MV-4-11 (cell line): ENCODE data around the gene TMEM114.

Experiments
- DNase-seq: peaks from one replicate; lab custom pipeline; 2025; lab: John Stamatoyannopoulos, UW

The TMEM114 gene

GRCh38 chr16:8611886-8612600 is 21.7 kb upstream of the TMEM114 start:
- DNase-seq, result no peak

DNA sequence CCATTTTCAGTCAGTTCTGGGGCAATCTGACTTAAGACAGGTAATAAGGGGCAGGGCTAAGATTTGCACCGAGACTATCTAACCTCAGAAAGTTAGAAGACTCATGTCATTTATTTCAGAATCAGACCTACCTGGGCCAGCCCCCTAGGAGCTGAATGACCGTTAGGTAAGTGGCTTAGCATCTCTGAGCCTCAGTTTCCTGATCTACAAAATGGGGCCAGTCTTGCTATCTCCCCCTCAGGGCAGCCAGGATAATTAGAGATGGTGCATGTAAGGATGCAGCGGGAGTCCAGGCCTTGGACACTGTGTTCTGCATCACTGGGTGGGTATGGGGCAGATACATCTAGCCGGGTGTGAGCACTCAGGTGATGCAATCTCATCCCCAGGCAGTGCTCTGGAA is 20.8 kb upstream of the TMEM114 start:
- no peak for DNase-seq

DNA sequence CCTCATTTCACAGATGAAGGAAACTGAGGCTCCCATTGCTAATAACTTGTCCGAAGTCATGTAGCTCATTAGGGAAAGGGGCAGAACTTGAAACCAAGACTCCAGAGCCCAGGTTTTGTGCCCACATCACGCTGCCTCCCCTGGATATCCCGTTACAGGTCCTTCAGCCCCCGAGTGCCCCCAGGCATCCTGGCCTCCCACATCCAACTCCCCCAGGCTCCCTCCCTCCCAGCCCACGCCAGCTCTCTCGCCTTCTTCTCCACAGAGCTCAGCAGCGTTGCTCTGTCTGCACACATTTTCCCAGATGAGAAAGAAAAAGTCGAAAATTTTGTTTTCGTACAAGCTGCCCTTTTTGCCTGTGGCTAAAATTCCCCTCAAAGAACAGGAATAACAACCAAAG is 16.9 kb upstream of the TMEM114 start:
- DNase-seq, result no peak

- DNase-seq, result no peak
Observed at GRCh38 chr16:8605554-8605953, 15.2 kb upstream of the TMEM114 start.

DNA sequence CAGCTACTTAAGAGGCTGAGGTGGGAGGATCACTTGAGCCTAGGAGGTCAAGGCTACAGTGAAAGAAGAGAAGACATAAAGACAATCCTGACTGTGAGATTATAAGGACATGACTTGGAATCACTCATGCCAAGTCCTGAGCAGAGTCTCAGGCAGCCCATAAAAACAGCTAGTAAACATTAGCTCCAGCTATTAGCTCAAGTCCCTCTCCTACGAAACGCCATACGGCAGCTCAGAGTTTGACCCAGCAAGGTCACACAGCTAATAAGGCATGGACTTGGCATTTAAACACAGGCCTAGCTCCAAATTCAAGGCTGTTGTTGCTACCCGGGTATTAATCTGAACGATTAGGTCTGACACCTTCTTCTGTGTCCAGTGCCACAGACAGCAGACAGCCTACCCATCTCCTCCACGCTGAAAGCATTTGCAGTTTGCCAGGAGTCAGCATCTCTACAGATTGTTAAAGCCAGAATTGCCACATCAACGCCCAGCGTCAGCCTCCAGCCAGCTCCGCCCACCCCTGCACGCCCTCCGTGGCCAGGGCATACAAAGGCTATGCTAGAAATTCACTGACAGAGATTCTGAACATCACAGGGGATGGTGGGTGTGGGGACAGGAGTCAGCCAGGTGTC is 9.9 kb upstream of the TMEM114 start:
- DNase-seq, result no peak

DNA sequence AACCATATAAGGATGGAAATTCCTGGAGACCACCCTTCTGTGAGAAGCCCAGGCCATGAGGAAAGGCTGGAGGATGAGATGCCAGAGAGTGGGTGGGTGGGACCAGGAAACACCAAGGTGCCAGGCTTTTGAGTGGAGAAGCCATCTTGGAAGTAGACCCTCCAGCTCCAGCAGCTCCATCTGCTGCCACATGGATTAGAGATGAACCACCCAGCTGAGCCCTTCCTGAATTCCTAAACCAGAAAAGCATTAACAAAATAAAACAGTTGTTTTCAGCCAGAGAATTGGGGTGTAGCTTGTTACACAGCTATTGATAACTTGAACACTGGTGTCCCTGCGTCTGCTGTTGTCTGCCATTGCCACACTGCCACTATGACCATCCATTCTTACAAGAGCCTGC is 6.3 kb upstream of the TMEM114 start:
- DNase-seq, result no peak

DNA sequence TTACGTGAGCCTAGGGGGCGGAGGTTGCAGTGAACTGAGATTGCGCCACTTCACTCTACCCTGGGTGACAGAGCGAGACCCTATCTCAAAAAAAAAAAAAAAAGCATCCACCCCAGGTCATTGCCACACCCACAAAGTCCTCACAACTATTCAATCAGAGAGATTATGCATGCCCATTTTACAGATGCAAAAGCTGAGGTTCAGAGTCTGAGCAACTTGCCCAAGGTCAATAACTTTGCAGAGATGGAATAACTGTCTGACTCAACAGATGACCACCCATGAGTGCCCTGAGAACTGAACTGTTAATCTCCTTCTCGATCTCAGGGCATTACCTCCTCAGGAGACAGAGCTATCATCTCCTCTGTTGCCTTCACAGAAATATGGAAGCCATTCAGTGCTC is 5.5 kb upstream of the TMEM114 start:
- no peak for DNase-seq

DNA sequence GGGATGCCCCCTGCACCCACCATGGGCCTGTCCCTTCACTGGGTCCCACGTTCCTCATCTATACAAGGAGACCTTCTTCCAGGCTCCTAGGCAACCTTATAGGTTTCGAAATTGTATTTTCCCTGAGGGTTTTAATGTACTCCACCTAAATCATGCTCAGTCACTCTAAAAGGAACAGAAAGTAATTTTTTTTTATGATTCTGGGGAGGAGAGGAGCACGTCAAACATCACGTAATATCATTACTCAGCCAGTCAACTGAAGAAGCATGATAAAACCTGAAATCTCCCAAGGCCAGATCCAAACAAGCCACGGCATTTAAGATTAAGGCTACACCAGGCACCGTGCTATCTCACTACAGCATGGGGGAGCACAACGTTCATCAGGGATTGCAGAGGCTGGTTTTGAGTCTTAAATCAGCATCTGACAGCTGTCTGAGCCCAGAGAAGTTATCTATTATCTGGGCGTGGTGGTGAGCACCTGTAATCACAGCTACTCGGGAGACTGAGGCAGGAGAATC is 3.9 kb upstream of the TMEM114 start:
- DNase-seq, result peak; percentile 57

- DNase-seq, result no peak
Observed at GRCh38 chr16:8591451-8591850, 1.1 kb upstream of the TMEM114 start.

DNA sequence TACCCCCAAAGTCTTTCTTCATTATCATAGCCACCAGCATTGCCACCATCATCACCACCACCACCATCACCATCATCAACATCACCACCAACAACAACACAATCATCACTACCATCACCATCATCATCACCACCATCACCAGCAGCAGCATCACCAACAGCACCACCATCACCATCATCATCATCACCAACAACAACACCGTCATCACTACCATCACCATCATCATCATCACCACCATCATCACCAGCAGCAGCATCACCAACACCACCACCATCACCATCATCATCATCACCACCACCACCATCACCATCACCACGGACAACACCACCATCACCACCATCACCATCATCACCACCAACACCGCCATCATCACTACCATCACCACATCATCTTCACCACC is 500 bp upstream of the TMEM114 start:
- DNase-seq, result no peak

- DNase-seq, result no peak
Observed at GRCh38 chr16:8589057-8589899, 1.0 kb downstream of the TMEM114 start.

DNA sequence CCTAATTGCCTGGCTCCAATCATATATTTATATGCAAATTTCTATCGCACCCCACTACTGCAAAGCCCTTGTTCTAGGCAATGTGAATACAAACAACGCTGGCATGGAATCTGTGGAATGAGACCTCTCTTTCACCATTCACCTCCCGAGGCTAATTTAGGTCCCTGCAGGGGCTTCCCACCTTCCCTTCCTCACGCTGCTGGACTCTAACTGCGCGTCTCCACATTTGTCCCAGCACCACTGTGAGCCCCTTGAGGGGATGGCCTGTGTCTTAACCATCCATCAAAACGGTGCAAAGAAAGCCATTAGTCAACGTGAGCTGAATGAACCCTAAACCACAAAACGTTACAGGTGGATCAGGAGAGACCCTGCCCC is 1.6 kb downstream of the TMEM114 start:
- no peak for DNase-seq

- no peak for DNase-seq
Observed at GRCh38 chr16:8587065-8587464, 3.2 kb downstream of the TMEM114 start.

- peak; percentile 9 for DNase-seq
Observed at GRCh38 chr16:8585857-8586256, 4.5 kb downstream of the TMEM114 start.

DNA sequence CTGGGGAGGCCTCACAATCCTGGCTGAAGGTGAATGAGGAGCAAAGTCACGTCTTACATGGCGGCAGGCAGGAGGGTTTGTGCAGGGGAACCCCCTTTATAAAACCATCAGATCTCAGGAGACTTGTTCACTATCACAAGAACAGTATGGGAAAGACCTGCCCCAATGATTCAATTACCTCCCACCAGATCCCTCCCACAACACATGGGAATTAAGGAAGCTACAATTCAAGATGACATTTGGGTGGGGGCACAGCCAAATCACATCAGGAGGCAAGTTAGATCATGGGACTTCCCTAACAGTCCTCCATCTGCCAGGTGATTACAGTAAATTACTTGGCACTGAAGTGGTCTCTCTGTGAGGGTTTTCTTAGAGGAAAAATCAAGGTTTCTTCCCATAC is 5.3 kb downstream of the TMEM114 start:
- DNase-seq, result no peak

GRCh38 chr16:8583732-8584131 is 6.6 kb downstream of the TMEM114 start:
- DNase-seq, result no peak

- DNase-seq, result no peak
Observed at GRCh38 chr16:8583199-8583598, 7.1 kb downstream of the TMEM114 start.

DNA sequence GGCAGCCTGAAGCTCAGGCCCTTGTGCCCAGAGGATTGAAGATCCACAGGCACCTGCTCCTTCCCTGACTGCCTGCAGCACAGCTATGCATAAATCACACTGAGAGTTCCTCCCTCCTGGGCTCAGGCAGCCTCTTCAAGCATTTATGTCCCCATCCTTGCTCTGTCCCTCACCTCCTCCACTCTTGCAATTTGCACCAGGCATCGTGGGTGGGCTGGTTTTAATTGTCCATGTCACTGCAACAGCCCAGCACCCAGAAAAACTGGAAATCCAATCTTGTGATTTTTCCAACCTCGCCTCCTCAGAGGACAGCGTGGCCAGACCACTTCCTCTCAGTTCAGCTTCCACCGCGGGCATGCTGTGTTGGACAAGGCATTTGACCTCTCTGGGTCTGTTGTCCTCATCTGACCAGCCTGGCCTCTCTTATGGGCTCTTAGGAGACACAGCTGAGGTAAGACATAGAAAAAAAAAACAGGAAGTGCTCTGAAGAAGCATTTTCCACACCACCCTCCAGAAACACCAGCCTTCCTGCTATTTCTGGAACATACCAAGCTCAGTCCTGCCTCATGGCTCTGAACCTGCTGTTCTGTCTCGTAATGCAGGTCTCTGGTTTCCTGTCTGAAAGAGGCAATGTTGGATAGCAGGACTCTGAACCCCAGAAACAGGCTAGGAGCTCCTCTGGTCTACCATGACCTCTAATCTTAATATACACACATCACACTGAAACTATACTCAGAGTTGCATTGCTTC is 8.3 kb downstream of the TMEM114 start:
- peak; percentile 85 for DNase-seq

DNA sequence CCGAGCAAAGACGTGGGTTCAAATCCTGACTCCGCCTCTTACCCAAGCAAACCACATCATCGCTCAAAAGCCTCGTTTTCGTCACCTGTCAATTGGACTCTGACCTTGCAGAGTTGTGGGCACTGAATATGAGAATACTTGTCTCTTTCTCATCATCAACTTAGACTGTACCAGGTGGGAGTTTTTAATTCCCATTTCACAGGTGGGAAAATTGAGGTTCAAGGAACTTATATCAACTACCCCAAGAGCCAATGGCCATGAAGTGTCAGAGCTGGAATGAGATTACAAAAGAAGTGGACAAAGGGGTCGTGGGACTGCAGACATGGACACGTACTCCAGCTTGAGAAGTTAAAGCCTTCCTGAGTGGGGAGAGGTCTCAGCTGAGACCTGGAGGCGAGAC is 10.8 kb downstream of the TMEM114 start:
- no peak for DNase-seq

- no peak for DNase-seq
Observed at GRCh38 chr16:8577678-8578304, 12.5 kb downstream of the TMEM114 start.

GRCh38 chr16:8576141-8577004 is 13.9 kb downstream of the TMEM114 start:
- DNase-seq, result no peak
